ENCODE data around the gene NAA80. TPM values are rescaled to one million over a fixed set of nuclear protein-coding genes. Genes with fewer than 3 reads are reported as not detected.

Gene NAA80, protein sequence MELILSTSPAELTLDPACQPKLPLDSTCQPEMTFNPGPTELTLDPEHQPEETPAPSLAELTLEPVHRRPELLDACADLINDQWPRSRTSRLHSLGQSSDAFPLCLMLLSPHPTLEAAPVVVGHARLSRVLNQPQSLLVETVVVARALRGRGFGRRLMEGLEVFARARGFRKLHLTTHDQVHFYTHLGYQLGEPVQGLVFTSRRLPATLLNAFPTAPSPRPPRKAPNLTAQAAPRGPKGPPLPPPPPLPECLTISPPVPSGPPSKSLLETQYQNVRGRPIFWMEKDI
- total RNA-seq = 20.7 TPM

DNA sequence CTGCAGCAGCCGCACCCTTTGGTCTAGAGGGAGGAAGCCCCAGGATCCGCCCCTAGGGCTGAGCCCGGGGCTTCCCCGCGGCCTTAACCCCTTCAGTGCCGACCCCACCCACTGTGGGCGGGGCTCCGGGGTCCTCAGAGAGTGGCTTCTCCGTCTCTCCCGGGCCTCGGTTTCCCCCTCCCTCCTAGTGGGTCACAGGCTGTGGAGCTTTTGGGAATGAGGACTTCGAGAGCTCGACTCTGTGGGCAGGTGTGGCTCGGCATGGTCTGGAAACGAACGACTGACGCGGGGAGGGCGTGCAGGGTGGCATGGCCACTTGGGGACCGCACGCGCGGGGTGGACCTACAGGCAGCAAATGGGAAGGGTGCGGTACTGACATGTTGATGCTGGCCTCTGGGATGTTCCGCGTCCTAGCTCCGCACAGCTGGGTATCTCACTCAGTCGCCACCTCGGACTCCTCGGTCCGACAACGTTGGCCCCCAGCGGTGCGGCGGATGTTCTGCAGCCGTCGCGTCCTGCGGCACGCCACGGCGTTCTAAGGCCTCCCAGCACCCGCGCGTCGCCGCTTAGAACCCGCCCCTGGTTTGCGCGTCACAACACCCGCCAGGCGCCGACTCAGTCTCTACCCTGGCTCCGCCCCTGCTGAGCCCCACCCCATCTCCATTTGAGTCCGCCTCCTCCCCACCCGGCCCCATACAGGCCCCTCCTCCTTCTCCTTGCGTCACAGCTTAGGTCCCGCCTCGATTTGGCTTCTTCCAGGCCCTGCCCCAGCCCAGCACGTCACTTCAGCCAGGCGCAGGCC is at the start of gene NAA80, which contains the start of gene HYAL3:
Gene NAA80 (minus strand): TSS at position 570 of the 802 bp plus-strand sequence. CDS start 1,942 bp downstream, outside the sequence.
Gene HYAL3 (minus strand): TSS at position 570 of the 802 bp plus-strand sequence. CDS start 3,803 bp downstream, outside the sequence.
- intact Hi-C loops (cut with DNase I) = no loop called here
- peak; percentile 93 for ATAC-seq

DNA sequence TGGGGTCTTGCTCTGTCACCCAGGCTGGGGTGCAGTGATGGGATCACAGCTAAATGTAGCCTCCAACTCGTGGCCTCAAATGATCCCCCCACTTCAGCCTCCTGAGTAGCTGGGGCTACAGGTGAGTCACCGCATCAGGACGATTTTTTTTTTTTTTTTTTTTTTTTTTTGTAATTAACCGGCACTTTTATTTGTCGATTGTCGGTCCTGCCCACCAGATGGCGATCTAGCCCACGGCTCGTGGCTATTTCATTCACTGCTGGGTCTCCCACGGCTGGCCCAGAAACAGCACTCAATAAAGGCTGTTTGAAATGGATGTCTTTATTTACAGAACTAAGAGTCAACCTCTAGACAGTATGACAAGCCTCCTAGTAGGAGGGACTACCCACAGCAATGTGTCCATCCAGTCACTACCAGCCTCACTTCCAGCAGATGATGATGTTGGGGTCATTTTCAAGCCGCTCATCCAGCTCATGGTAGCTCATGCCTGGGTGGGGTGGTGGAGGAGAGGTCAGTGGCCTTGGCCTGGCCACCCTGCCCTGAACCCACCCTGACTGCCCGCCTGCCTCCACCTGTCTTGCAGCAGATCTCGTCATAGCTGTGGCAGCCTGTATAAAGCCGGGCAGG is 48.1 kb upstream of the NAA80 start:
- intact Hi-C loops (cut with DNase I) = loop anchor here (5.0 kb wide), 1 partner anchor 195 kb away; no protein-coding TSS in a partner anchor
- DNase-seq (ENCODE audit: low spot score) (peak; percentile 86), ATAC-seq (no peak)

More for the DNA sequence above, at the start of gene NAA80, which contains the start of gene HYAL3:
- peak; percentile 100 for DNase-seq (ENCODE audit: low spot score)

DNA sequence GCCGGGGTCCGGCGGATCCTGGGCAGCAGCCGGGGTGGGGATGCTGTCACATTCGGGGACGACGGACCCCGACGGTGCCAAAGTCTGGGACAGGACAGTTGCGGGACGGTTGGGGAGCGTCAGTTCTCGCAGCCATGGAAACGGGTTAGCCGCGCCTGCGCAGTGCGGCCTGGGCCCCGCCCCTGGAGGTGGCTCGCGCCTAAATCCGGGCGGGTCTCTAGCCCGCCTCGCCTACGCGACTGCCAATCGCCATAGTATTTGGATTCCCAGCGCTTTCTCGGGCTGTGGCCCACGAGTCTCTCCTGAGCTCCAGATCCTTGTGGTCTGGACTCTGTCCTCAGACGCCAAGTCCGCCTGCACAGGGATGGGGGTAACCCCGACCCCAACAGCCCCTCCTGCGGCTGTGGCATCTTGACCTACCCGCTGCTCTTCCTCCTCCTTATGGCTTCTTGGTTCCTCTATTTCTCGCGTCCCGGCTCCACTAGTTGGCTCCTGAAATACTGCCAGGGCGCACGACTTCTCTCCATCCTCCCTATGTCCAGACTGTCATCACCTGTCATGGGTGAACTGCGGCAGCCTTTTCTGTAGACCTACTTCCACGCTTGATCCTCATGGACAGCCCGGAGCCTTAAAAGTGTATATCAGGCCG is 46.5 kb upstream of the NAA80 start, which contains the start of gene ZMYND10:
Gene ZMYND10 (minus strand): TSS at position 147 of the 649 bp plus-strand sequence. CDS start 153 bp downstream, outside the sequence.
- DNase-seq (ENCODE audit: low spot score) = peak; percentile 85
- peak; percentile 49 for ATAC-seq
- intact Hi-C loops (cut with DNase I) = loop anchor here (5.0 kb wide), 1 partner anchor 197 kb away; no protein-coding TSS in a partner anchor

GRCh38 chr3:50345008-50345407 is 45.8 kb upstream of the NAA80 start:
- intact Hi-C loops (cut with DNase I) = loop anchor here (5.0 kb wide), 1 partner anchor 197 kb away; no protein-coding TSS in a partner anchor
- DNase-seq (ENCODE audit: low spot score) (no peak), ATAC-seq (no peak)

GRCh38 chr3:50342813-50343633 is 43.8 kb upstream of the NAA80 start:
- ATAC-seq (no peak), DNase-seq (ENCODE audit: low spot score) (no peak)
- intact Hi-C loops (cut with DNase I) = no loop called here

- ATAC-seq = no peak
- no peak for DNase-seq (ENCODE audit: low spot score)
- intact Hi-C loops (cut with DNase I) = no loop called here
Observed at GRCh38 chr3:50341996-50342650, 42.9 kb upstream of the NAA80 start.

DNA sequence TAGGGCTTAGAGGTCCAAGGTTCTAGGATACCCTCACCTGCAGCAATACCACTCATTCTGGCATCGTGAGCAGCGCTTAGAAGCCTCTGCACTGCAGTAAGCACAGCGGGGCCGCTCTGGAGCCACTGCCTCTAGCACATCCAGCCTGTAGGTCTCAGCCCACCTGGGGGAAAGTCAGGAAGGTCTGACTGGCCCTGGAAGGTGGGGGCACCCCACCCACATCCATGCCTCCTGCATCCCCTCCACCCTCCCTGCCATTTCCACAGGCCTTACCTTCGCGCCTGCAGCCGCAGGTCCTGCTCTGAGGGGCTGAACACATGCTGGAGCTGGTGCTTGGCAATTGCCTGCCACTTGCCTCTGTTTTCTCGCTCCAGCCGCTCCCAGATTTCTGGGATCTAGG is 42.3 kb upstream of the NAA80 start:
- DNase-seq (ENCODE audit: low spot score) = no peak
- no peak for ATAC-seq
- intact Hi-C loops (cut with DNase I) = no loop called here

- ATAC-seq (peak; percentile 55), DNase-seq (ENCODE audit: low spot score) (peak; percentile 90)
- intact Hi-C loops (cut with DNase I) = no loop called here
Observed at GRCh38 chr3:50340448-50341329, 41.5 kb upstream of the NAA80 start, which contains the start of gene RASSF1. Gene RASSF1 (minus strand): TSS chr3:50340836. CDS start chr3:50340805, 31 bp downstream.

- ATAC-seq (no peak), DNase-seq (ENCODE audit: low spot score) (no peak)
- intact Hi-C loops (cut with DNase I) = no loop called here
Observed at GRCh38 chr3:50340147-50340447, 40.9 kb upstream of the NAA80 start.

- DNase-seq (ENCODE audit: low spot score) (no peak), ATAC-seq (no peak)
- intact Hi-C loops (cut with DNase I) = no loop called here
Observed at GRCh38 chr3:50339485-50340146, 40.4 kb upstream of the NAA80 start.

- intact Hi-C loops (cut with DNase I) = no loop called here
- ATAC-seq = no peak
- DNase-seq (ENCODE audit: low spot score) = no peak
Observed at GRCh38 chr3:50338965-50339364, 39.8 kb upstream of the NAA80 start.

GRCh38 chr3:50337175-50337861 is 38.1 kb upstream of the NAA80 start:
- intact Hi-C loops (cut with DNase I) = no loop called here
- peak; percentile 92 for ATAC-seq
- DNase-seq (ENCODE audit: low spot score) = peak; percentile 100

GRCh38 chr3:50336452-50337174 is 37.4 kb upstream of the NAA80 start:
- intact Hi-C loops (cut with DNase I) = no loop called here
- ATAC-seq (no peak), DNase-seq (ENCODE audit: low spot score) (no peak)

GRCh38 chr3:50334339-50335075 is 35.3 kb upstream of the NAA80 start:
- ATAC-seq = no peak
- intact Hi-C loops (cut with DNase I) = no loop called here

More at GRCh38 chr3:50334339-50335075, 35.3 kb upstream of the NAA80 start:
- no peak for DNase-seq (ENCODE audit: low spot score)
